Endothelial cell of umbilical vein (primary cell): ENCODE measurements around the gene NSMCE3. TPM values are rescaled to one million over a fixed set of nuclear protein-coding genes. Genes with fewer than 3 reads are reported as not detected.

Source experiments
- BruUV-seq: library from RNA; stranded (reverse); fragments of 400-500 nt; replicated peaks from 2 replicates; lab custom pipeline; 2021; lab: Mats Ljungman, UMichigan
- CTCF ChIA-PET: fragments of 300-600, 350-600 bp; sonication (Branson Sonifier 250); formaldehyde crosslinking; loops from one replicate; lab custom pipeline; 2021; ENCODE audit warnings: antibody characterized with exemption, inconsistent platforms; lab: Charles Lee
- POLR2A ChIA-PET: fragments of 300-600, 350-600 bp; sonication (Branson Sonifier 250); formaldehyde crosslinking; loops from one replicate; lab custom pipeline; 2021; ENCODE audit warnings: antibody characterized with exemption, inconsistent platforms; lab: Charles Lee
- DNase-seq: peaks from one replicate; pipeline ENCODE4 v3.0.0-alpha.2; 2011; ENCODE audit warnings: low read depth, low spot score
- FAIRE-seq: peaks from 2 replicates; lab custom pipeline; 2011; peaks lifted over from hg19 to GRCh38; lab: Jason Lieb, UNC
- H2AFZ ChIP-seq: 2 replicates; pipeline ENCODE4 v1.6.0; 2012; ENCODE audit warnings: low read depth, low read length, control low read depth, inconsistent platforms
- H3K27ac ChIP-seq: 2 replicates; pipeline ENCODE4 v1.5.1; 2011; ENCODE audit warnings: low read depth, mild to moderate bottlenecking, control low read depth, low read length, moderate library complexity; ENCODE audit not compliant: insufficient read depth
- H3K27me3 ChIP-seq, 2 experiments: 2 replicates each; pipeline versions ENCODE4 v1.6.0 to v1.6.1; 2011; ENCODE audit warnings: low read length in 2 of 2, mixed read lengths in 1 of 2; ENCODE audit not compliant: control insufficient read depth in 2 of 2, insufficient read depth in 2 of 2
- H3K36me3 ChIP-seq, 2 experiments: 2 replicates in 1 of 2; 3 replicates in 1 of 2; pipeline ENCODE4 v1.5.1; 2011; ENCODE audit warnings: low read length in 2 of 2, mild to moderate bottlenecking in 1 of 2, moderate library complexity in 1 of 2; ENCODE audit not compliant: control insufficient read depth in 2 of 2, insufficient read depth in 2 of 2; ENCODE audit errors: extremely low read depth in 1 of 2
- H3K4me1 ChIP-seq: 3 replicates; pipeline ENCODE4 v1.5.1; 2011; ENCODE audit warnings: mild to moderate bottlenecking, low read length; ENCODE audit not compliant: control insufficient read depth, insufficient read depth; ENCODE audit errors: extremely low read depth
- H3K4me2 ChIP-seq: 2 replicates; pipeline ENCODE4 v1.6.1; 2011; ENCODE audit warnings: low read length, control low read depth, mixed read lengths; ENCODE audit not compliant: insufficient read depth
- H3K4me3 ChIP-seq, 3 experiments: fragments of 200-600 bp in 1 of 3; sonication (generic), shearing (Covaris generic) in 1 of 3; replicated peaks in 1 of 3; 2 replicates each; pipeline ENCODE4 v1.5.1; 2011 to 2016; ENCODE audit warnings: control low read depth in 3 of 3, low read length in 3 of 3, mild to moderate bottlenecking in 2 of 3, inconsistent platforms in 1 of 3, low read depth in 1 of 3, moderate library complexity in 1 of 3; ENCODE audit not compliant: insufficient read depth in 1 of 3
- H3K79me2 ChIP-seq: 2 replicates; pipeline ENCODE4 v1.6.0; 2012; ENCODE audit warnings: low read length, inconsistent platforms; ENCODE audit not compliant: control insufficient read depth, insufficient read depth
- H3K9ac ChIP-seq: replicated peaks from 2 replicates; pipeline ENCODE3; 2011; ENCODE audit warnings: low read length, control low read depth; ENCODE audit not compliant: insufficient read depth; ENCODE audit errors: extremely low read depth
- H3K9me1 ChIP-seq: replicated peaks from 3 replicates; pipeline ENCODE4 v1.6.0; 2011; ENCODE audit warnings: mild to moderate bottlenecking, low read length; ENCODE audit not compliant: control insufficient read depth, insufficient read depth; ENCODE audit errors: extremely low read depth
- H3K9me3 ChIP-seq: replicated peaks from 2 replicates; pipeline ENCODE4 v1.5.1; 2012; ENCODE audit warnings: low read length, inconsistent platforms; ENCODE audit not compliant: control insufficient read depth, insufficient read depth
- H4K20me1 ChIP-seq: replicated peaks from 2 replicates; pipeline ENCODE3; 2011; ENCODE audit warnings: mild to moderate bottlenecking, low read length; ENCODE audit not compliant: control insufficient read depth, insufficient read depth; ENCODE audit errors: extremely low read depth
- EZH2 ChIP-seq: IDR thresholded peaks from 2 replicates; pipeline ENCODE4 v1.6.1; 2012; ENCODE audit warnings: borderline replicate concordance, low read depth, mild to moderate bottlenecking, moderate library complexity, low read length, inconsistent platforms; ENCODE audit not compliant: severe bottlenecking
- FOS ChIP-seq: IDR thresholded peaks from 2 replicates; pipeline ENCODE4 v1.6.1; 2011; ENCODE audit warnings: mild to moderate bottlenecking, low read length, moderate library complexity, borderline replicate concordance; ENCODE audit not compliant: insufficient read depth
- GATA2 ChIP-seq: IDR thresholded peaks from 2 replicates; pipeline ENCODE4 v1.7.0; 2011; ENCODE audit warnings: low read depth, mild to moderate bottlenecking, moderate library complexity, mixed read lengths, low read length; ENCODE audit not compliant: insufficient read length, insufficient read depth
- JUN ChIP-seq: IDR thresholded peaks from 2 replicates; pipeline ENCODE4 v1.6.1; 2011; ENCODE audit warnings: borderline replicate concordance, low read depth; ENCODE audit not compliant: insufficient read length, insufficient read depth
- MYC ChIP-seq: IDR thresholded peaks from one replicate; pipeline ENCODE4 v1.6.1; 2011; ENCODE audit warnings: mild to moderate bottlenecking, low read depth, low read length
- POLR2A ChIP-seq: IDR thresholded peaks from 2 replicates; pipeline ENCODE4 v1.6.1; 2012; ENCODE audit warnings: low read depth, mild to moderate bottlenecking, control low read depth, low read length
- POLR2AphosphoS5 ChIP-seq: IDR thresholded peaks from 2 replicates; pipeline ENCODE4 v1.6.1; 2012; ENCODE audit warnings: low read depth, mild to moderate bottlenecking, control low read depth, low read length, moderate library complexity; ENCODE audit not compliant: insufficient read depth
- dilution Hi-C: fragments of 300-500 bp; cut with MboI; formaldehyde crosslinking; loops from one replicate; pipeline ENCODE4 v1.15.0; 2019; ENCODE audit warnings: low sequenced_read_pairs; ENCODE audit not compliant: extremely low pct_ligation_motif_present
- intact Hi-C: fragments of 100-400 bp; cut with micrococcal nuclease; formaldehyde crosslinking; loops from one replicate; pipeline ENCODE4 v1.10.0; 2022
- polyA plus RNA-seq, 4 experiments: library from polyadenylated mRNA; depleted of rRNA in 3 of 4; stranded (reverse) in 3 of 4; unstranded in 1 of 4; fragments of >200 nt; gene quantifications; 2 replicates each; pipeline versions ENCODE4 v1.2.1 to v1.2.3, GENCODE V29; 2011 to 2012; ENCODE audit warnings: missing spikeins in 1 of 4
- total RNA-seq: library from RNA; stranded (reverse); gene quantifications from 2 replicates; pipeline ENCODE4 v1.2.3, GENCODE V29; 2021
- TF ChIP-seq, protein P1 (sequence below): IDR thresholded peaks from 2 replicates; pipeline ENCODE4 v1.6.1; 2011; ENCODE audit not compliant: insufficient read depth, insufficient read length
- TF ChIP-seq, protein P2 (sequence below), 2 donors: IDR thresholded peaks; 1 replicate in 1 of 2; 2 replicates in 1 of 2; pipeline ENCODE4 v1.5.1; 2011; ENCODE audit warnings: low read length in 2 of 2, mild to moderate bottlenecking in 2 of 2, moderate library complexity in 2 of 2, control low read depth in 1 of 2, inconsistent platforms in 1 of 2, low read depth in 1 of 2; ENCODE audit not compliant: insufficient read depth in 1 of 2; ENCODE audit errors: extremely low read depth in 1 of 2

The NSMCE3 gene
- total and polyA plus RNA-seq, 2 donors (not counting 3 experiments of a cell fraction or from before 2014, with no cell fraction given): 4.5 to 5.8 TPM

DNA sequence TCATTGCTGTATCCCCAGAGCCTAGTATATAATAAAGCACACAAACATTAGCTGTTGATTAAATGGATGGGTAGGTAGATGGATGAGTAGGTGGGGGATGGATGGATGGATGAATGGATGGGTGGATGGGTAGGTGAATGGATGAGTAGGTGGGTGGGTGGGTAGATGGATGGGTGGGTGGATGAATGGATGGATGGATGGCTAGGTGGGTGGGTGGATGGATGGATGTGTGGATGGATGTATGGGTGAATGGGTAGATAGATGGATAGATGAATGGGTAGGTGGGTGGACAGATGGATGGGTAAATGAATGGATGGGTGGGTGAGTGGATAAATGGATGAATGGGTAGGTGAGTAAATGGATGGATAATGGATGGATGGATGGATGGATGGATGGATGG, 30.2 kb upstream of the NSMCE3 start:
- intact Hi-C loops: no loop called here
- no peak for DNase-seq
- Histone ChIP-seq H3K36me3 (no peaks in the 10 kb centered on the region), H4K20me1 (no peaks in the 10 kb centered on the region), H3K9ac (no peak overlapping the region), H3K79me2 (no peaks in the 10 kb centered on the region), H3K9me1 (no peaks in the 10 kb centered on the region), H3K27me3 (no peaks in the 10 kb centered on the region), H3K4me3 (no peak overlapping the region), H3K4me2 (no peak overlapping the region), H3K4me1 (no peaks in the 10 kb centered on the region), H3K9me3 (no peaks in the 10 kb centered on the region), H3K27ac (no peak overlapping the region), H2AFZ (no peak overlapping the region)
- FAIRE-seq: no peak
- no TSS peak for BruUV-seq
- POLR2A ChIA-PET: no interaction called here
- dilution Hi-C loops: no loop called here
- TF ChIP-seq GATA2 (no peak), FOS (no peak), EZH2 (no peak), MYC (no peak), POLR2A (no peak), JUN (no peak), POLR2AphosphoS5 (no peak)
- TF ChIP-seq, protein P1, sequence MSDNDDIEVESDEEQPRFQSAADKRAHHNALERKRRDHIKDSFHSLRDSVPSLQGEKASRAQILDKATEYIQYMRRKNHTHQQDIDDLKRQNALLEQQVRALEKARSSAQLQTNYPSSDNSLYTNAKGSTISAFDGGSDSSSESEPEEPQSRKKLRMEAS: no peak
- TF ChIP-seq, protein P2, sequence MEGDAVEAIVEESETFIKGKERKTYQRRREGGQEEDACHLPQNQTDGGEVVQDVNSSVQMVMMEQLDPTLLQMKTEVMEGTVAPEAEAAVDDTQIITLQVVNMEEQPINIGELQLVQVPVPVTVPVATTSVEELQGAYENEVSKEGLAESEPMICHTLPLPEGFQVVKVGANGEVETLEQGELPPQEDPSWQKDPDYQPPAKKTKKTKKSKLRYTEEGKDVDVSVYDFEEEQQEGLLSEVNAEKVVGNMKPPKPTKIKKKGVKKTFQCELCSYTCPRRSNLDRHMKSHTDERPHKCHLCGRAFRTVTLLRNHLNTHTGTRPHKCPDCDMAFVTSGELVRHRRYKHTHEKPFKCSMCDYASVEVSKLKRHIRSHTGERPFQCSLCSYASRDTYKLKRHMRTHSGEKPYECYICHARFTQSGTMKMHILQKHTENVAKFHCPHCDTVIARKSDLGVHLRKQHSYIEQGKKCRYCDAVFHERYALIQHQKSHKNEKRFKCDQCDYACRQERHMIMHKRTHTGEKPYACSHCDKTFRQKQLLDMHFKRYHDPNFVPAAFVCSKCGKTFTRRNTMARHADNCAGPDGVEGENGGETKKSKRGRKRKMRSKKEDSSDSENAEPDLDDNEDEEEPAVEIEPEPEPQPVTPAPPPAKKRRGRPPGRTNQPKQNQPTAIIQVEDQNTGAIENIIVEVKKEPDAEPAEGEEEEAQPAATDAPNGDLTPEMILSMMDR (IDR thresholded peaks at IDR 0.05; ENCODE audit: extremely low read depth in 1 of 2, insufficient read depth in 1 of 2, low read depth in 1 of 2, low read length in 2 of 2): no peak
- CTCF ChIA-PET: no interaction called here
